Trophoblast cell (in vitro differentiated cells and primary cell): ENCODE measurements around the gene NRP2.

Source experiments
- DNase-seq, 2 donors: peaks; one replicate each; pipeline ENCODE4 v3.0.0-alpha.2; 2016
- H2AFZ ChIP-seq: 2 replicates; pipeline ENCODE4 v1.6.1; 2013; ENCODE audit warnings: low read length, moderate library complexity, mild to moderate bottlenecking; ENCODE audit not compliant: insufficient read depth, poor library complexity
- H2AK5ac ChIP-seq: 2 replicates; pipeline ENCODE4 v1.6.1; 2013; ENCODE audit warnings: mild to moderate bottlenecking, low read length
- H2BK120ac ChIP-seq: 2 replicates; pipeline ENCODE4 v1.6.1; 2013; ENCODE audit warnings: low read length, mild to moderate bottlenecking, moderate library complexity; ENCODE audit not compliant: insufficient read depth, poor library complexity
- H2BK12ac ChIP-seq: 2 replicates; pipeline ENCODE4 v1.6.1; 2013; ENCODE audit warnings: mild to moderate bottlenecking, low read length, moderate library complexity
- H2BK5ac ChIP-seq: 2 replicates; pipeline ENCODE4 v1.6.1; 2013; ENCODE audit warnings: low read length, low read depth, moderate library complexity, mild to moderate bottlenecking; ENCODE audit not compliant: poor library complexity
- H3K14ac ChIP-seq: 2 replicates; pipeline ENCODE4 v1.6.1; 2013; ENCODE audit warnings: mild to moderate bottlenecking, low read length
- H3K18ac ChIP-seq: 2 replicates; pipeline ENCODE4 v1.6.1; 2013; ENCODE audit warnings: mild to moderate bottlenecking, low read length
- H3K23ac ChIP-seq: 2 replicates; pipeline ENCODE4 v1.6.1; 2013; ENCODE audit warnings: low read length
- H3K27ac ChIP-seq: 2 replicates; pipeline ENCODE4 v1.5.1; 2013; ENCODE audit warnings: low read depth, mild to moderate bottlenecking, inconsistent platforms, low read length, moderate library complexity
- H3K27me3 ChIP-seq: 2 replicates; pipeline ENCODE4 v1.6.1; 2013; ENCODE audit warnings: inconsistent platforms, mild to moderate bottlenecking, low read length, moderate library complexity; ENCODE audit not compliant: insufficient read depth
- H3K36me3 ChIP-seq, 2 experiments: 1 replicate in 1 of 2; 2 replicates in 1 of 2; pipeline ENCODE4 v1.6.1; 2013; ENCODE audit warnings: low read length in 2 of 2, mild to moderate bottlenecking in 2 of 2, moderate library complexity in 1 of 2; ENCODE audit not compliant: insufficient read depth in 2 of 2, control insufficient read depth in 1 of 2
- H3K4ac ChIP-seq: 2 replicates; pipeline ENCODE4 v1.6.1; 2013; ENCODE audit warnings: low read depth, mild to moderate bottlenecking, low read length, moderate library complexity
- H3K4me1 ChIP-seq, 2 experiments: 1 replicate in 1 of 2; 2 replicates in 1 of 2; pipeline ENCODE4 v1.6.1; 2013; ENCODE audit warnings: low read length in 2 of 2, mild to moderate bottlenecking in 2 of 2, moderate library complexity in 1 of 2; ENCODE audit not compliant: insufficient read depth in 2 of 2, control insufficient read depth in 1 of 2
- H3K4me2 ChIP-seq: 2 replicates; pipeline ENCODE4 v1.6.1; 2013; ENCODE audit warnings: inconsistent platforms, mild to moderate bottlenecking, low read length, moderate library complexity
- H3K4me3 ChIP-seq: 2 replicates; pipeline ENCODE4 v1.5.1; 2013; ENCODE audit warnings: mild to moderate bottlenecking, low read depth, low read length, inconsistent platforms
- H3K79me1 ChIP-seq: one replicate; pipeline ENCODE4 v1.6.1; 2013; ENCODE audit warnings: low read length
- H3K79me2 ChIP-seq: 2 replicates; pipeline ENCODE4 v1.6.1; 2013; ENCODE audit warnings: low read length, mild to moderate bottlenecking; ENCODE audit not compliant: control insufficient read depth, insufficient read depth, poor library complexity
- H3K9ac ChIP-seq: 2 replicates; pipeline ENCODE4 v1.6.1; 2013; ENCODE audit warnings: mild to moderate bottlenecking, low read length
- H3K9me3 ChIP-seq: 2 replicates; pipeline ENCODE4 v1.6.1; 2013; ENCODE audit warnings: low read depth, mild to moderate bottlenecking, control low read depth, inconsistent platforms, low read length; ENCODE audit not compliant: insufficient read depth
- H4K12ac ChIP-seq: 2 replicates; pipeline ENCODE4 v1.6.1; 2013; ENCODE audit warnings: low read depth, mild to moderate bottlenecking, low read length, moderate library complexity
- H4K8ac ChIP-seq: 2 replicates; pipeline ENCODE4 v1.6.1; 2013; ENCODE audit warnings: low read depth, mild to moderate bottlenecking, low read length, moderate library complexity
- H4K91ac ChIP-seq: one replicate; pipeline ENCODE4 v1.6.1; 2013; ENCODE audit warnings: low read depth, mild to moderate bottlenecking, low read length, moderate library complexity
- WGBS: extraction: QIAGEN DNeasy Blood & Tissue Kit; methylation state at CpG from one replicate; pipeline ENCODE4 v1.1.7; 2013; ENCODE audit warnings: missing lambda C conversion rate; ENCODE audit not compliant: insufficient read length, insufficient coverage; ENCODE audit errors: extremely low coverage; 5-methylcytosine and 5-hydroxymethylcytosine counted together

NRP2 gene

DNA sequence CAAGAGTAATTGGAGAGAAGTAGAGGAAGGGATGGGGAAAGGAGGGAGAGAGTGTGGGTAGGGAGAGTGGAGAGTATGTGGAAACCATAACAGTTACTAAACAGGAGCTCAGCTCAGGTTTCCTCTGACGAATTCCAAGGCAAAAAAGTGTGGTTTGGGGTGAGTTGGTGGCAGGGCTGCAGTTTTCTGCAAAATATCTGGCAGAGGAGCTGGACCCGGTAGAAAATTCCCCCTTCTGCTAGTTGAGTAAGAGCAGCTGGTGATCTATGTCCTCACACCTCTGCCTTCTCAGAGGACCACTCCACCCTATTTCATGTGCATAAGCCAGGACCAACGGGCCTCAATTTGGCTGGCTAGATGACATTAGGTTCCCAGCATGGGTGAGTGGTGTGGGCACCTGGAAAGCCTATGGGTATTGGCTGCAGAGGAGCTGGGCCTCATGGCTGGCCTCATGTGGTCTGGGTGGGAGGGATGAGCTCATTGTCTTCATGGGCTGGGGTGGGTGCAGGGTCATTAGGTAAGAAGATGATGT lies 13.2 kb downstream of the NRP2 start:
- Histone ChIP-seq H3K4me3 (no peak overlapping the region), H2AFZ (no peak overlapping the region), H3K23ac (no peak overlapping the region), H3K27ac (peak overlapping the region; percentile 5), H2AK5ac (no peak overlapping the region), H2BK5ac (no peak overlapping the region), H3K4ac (no peak overlapping the region), H3K79me1 (peaks cover 7% of the 10 kb centered on the region), H4K12ac (no peak overlapping the region), H3K27me3 (no peaks in the 10 kb centered on the region), H3K4me1 (peaks cover 22 to 34% of the 10 kb centered on the region in 2 experiments), H3K79me2 (no peaks in the 10 kb centered on the region), H3K9me3 (no peaks in the 10 kb centered on the region), H4K91ac (no peak overlapping the region), H3K4me2 (no peak overlapping the region), H2BK12ac (no peak overlapping the region), H3K14ac (no peak overlapping the region), H4K8ac (no peak overlapping the region), H2BK120ac (no peak overlapping the region), H3K18ac (no peak overlapping the region), H3K36me3 (peaks cover 1 to 2% of the 10 kb centered on the region in 2 experiments), H3K9ac (no peak overlapping the region)
- no CpG with 5 or more reads among the region's 3 CpGs for WGBS
- DNase-seq, result peak in 1 of 2 donors; percentile 12

DNA sequence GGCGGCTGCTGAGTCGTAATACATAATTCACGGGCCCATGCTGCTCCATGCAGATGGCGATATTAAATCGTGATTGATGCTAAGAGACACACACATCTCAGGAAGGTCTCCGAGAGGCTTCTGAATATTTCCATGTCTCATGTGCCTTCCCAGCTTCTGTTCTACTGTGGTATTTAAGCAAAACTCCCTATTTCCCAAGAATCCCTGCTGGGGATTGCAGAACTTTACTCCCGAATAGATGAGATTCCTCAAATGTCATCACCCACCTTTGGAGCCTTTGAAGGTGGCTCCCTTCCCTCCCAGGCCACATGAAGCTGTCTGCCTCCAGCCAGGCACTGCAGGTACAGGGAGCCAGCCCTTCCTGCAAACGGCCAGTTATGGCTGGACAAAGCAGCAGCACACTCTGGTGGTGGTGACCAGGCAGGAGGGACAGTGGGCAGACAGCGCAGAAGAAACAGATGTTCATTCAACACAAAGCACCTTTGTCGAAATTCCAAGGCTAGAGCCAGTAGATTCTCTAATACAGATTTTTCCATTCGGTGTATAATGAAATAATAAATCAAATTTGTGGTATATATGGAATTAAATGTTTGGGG lies 14.1 kb downstream of the NRP2 start:
- no peak overlapping the region for H3K4me3 ChIP-seq
- no CpG with 5 or more reads among the region's 11 CpGs for WGBS

DNA sequence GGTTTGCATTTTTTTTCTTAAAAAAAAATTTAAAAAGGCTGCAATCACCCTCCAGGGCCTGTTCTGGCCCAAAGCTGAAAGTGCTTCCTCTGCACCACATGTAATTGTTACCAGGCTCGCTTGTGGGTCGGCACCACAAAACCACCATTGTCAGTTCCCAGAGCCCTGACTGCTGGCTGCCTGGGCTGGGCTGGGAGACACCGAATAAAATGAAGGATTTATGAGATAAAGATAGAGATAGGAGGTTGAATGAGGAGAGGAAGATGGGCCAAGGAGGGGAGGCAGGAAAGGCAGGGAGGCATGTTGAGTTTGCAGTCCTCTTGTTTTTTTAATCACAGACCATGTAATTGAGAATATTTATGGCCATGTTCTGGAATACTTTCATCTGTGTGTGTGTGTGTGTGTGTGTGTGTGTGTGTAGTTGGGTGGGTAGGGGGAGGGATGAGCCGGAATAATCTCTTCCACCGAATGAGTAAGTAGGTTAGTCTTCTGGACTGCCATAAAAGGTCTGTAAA lies 14.7 kb downstream of the NRP2 start:
- peaks cover 1 to 2% of the 10 kb centered on the region in 2 experiments for H3K36me3 ChIP-seq
- H4K8ac ChIP-seq, result no peak overlapping the region
- no peak overlapping the region for H3K18ac ChIP-seq
- no peak overlapping the region for H2AFZ ChIP-seq
- H4K91ac ChIP-seq, result peak overlapping the region; percentile 7
- peak overlapping the region; percentile 39 for H3K27ac ChIP-seq
- no peak overlapping the region for H4K12ac ChIP-seq
- H3K23ac ChIP-seq, result no peak overlapping the region
- no peak overlapping the region for H2AK5ac ChIP-seq
- no peak overlapping the region for H3K4ac ChIP-seq
- H3K9ac ChIP-seq, result no peak overlapping the region
- no peaks in the 10 kb centered on the region for H3K9me3 ChIP-seq
- no peaks in the 10 kb centered on the region for H3K27me3 ChIP-seq
- peaks cover 9% of the 10 kb centered on the region for H3K79me1 ChIP-seq
- no peak overlapping the region for H3K4me3 ChIP-seq
- WGBS, result no CpG with 5 or more reads among the region's 5 CpGs
- no peaks in the 10 kb centered on the region for H3K79me2 ChIP-seq
- H3K4me1 ChIP-seq, result peaks cover 25 to 40% of the 10 kb centered on the region in 2 experiments
- no peak overlapping the region for H3K4me2 ChIP-seq
- no peak overlapping the region for H3K14ac ChIP-seq
- H2BK120ac ChIP-seq, result no peak overlapping the region
- peak overlapping the region; percentile 42 for H2BK12ac ChIP-seq
- no peak overlapping the region for H2BK5ac ChIP-seq
- no peak for DNase-seq

More for the DNA sequence above, 14.1 kb downstream of the NRP2 start:
- H3K27me3 ChIP-seq, result no peaks in the 10 kb centered on the region
- no peak overlapping the region for H3K9ac ChIP-seq
- H3K4me1 ChIP-seq, result peaks cover 25 to 40% of the 10 kb centered on the region in 2 experiments
- no peak overlapping the region for H3K4ac ChIP-seq
- H4K91ac ChIP-seq, result no peak overlapping the region
- DNase-seq, result peak; percentile 66
- no peak overlapping the region for H3K4me2 ChIP-seq
- H2BK5ac ChIP-seq, result no peak overlapping the region
- no peak overlapping the region for H3K18ac ChIP-seq
- H3K79me1 ChIP-seq, result peaks cover 8% of the 10 kb centered on the region
- no peaks in the 10 kb centered on the region for H3K9me3 ChIP-seq
- no peak overlapping the region for H4K12ac ChIP-seq
- H2AFZ ChIP-seq, result no peak overlapping the region
- H3K23ac ChIP-seq, result no peak overlapping the region
- H3K36me3 ChIP-seq, result peaks cover 1 to 2% of the 10 kb centered on the region in 2 experiments
- H4K8ac ChIP-seq, result no peak overlapping the region
- H2AK5ac ChIP-seq, result no peak overlapping the region
- no peak overlapping the region for H3K14ac ChIP-seq
- no peak overlapping the region for H2BK120ac ChIP-seq
- no peak overlapping the region for H2BK12ac ChIP-seq
- H3K79me2 ChIP-seq, result no peaks in the 10 kb centered on the region
- peak overlapping the region; percentile 18 for H3K27ac ChIP-seq

DNA sequence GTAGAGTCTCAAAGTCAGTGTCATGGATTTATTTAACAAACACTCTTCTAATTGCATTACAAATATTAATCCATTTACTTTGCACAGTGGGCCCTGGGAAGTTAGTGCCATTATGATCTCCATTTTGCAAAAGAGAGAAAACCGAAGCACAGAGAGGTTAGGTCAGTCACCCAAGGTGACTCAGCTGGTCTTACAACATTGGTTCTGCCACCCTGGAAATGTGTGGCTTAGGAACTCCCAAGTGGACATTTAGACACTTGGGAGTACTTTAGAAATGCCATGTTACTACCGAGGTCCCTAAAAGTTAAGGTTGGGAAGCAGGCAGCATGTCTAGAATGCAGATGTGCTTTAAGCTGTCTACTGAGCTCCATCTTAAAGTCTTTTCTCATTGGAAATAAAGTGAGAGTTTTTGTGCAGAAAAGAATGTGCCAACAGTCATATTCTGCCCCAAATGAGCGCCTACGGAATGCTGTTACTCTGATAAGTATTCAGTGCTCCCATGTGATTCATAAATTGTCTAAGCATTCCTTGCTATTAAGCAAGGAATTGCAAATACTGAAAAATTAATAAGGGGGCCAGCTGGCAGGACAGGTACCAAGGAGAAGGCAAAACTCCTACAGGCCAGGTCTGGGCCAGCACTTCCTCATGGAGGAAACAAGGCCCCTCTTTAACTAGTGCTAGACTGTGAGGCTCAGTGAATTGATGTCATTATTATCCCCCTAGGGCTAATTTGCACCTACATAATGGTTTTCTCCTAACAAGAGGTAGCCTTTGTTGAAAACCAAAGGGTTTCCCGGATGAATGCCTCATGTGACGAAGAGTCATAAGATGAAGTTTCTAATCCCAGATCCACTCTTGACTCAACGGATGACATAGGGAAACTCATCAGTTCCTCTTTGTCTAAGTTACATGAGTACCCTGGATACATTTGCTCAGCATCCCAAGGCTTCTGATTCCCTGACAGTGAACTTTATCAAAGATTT lies 16.3 kb downstream of the NRP2 start:
- WGBS, result no CpG with 5 or more reads among the region's 7 CpGs
- Histone ChIP-seq H2AK5ac (no peak overlapping the region), H3K36me3 (peaks cover 1 to 2% of the 10 kb centered on the region in 2 experiments), H4K8ac (no peak overlapping the region), H3K14ac (no peak overlapping the region), H3K27ac (peak overlapping the region; percentile 94), H3K9ac (no peak overlapping the region), H3K18ac (no peak overlapping the region), H3K79me1 (peaks cover 11% of the 10 kb centered on the region), H3K4me1 (peaks cover 28 to 47% of the 10 kb centered on the region in 2 experiments), H2BK5ac (no peak overlapping the region), H3K27me3 (no peaks in the 10 kb centered on the region), H2BK120ac (peak overlapping the region; percentile 20), H3K4ac (no peak overlapping the region), H3K4me2 (no peak overlapping the region), H4K12ac (no peak overlapping the region), H3K23ac (no peak overlapping the region), H3K9me3 (no peaks in the 10 kb centered on the region), H3K4me3 (no peak overlapping the region), H4K91ac (no peak overlapping the region), H2BK12ac (no peak overlapping the region), H2AFZ (no peak overlapping the region), H3K79me2 (no peaks in the 10 kb centered on the region)
- DNase-seq, result peak in 1 of 2 donors; percentile 54
